NCI-H82 treated with DMSO at 0.1 percent for 48 hours (cell line): ENCODE results near the gene ARHGEF17.

Source experiments
- DNase-seq: peaks from one replicate; lab custom pipeline; 2025; ENCODE audit not compliant: unreplicated experiment; lab: John Stamatoyannopoulos, UW

ARHGEF17 gene

DNA sequence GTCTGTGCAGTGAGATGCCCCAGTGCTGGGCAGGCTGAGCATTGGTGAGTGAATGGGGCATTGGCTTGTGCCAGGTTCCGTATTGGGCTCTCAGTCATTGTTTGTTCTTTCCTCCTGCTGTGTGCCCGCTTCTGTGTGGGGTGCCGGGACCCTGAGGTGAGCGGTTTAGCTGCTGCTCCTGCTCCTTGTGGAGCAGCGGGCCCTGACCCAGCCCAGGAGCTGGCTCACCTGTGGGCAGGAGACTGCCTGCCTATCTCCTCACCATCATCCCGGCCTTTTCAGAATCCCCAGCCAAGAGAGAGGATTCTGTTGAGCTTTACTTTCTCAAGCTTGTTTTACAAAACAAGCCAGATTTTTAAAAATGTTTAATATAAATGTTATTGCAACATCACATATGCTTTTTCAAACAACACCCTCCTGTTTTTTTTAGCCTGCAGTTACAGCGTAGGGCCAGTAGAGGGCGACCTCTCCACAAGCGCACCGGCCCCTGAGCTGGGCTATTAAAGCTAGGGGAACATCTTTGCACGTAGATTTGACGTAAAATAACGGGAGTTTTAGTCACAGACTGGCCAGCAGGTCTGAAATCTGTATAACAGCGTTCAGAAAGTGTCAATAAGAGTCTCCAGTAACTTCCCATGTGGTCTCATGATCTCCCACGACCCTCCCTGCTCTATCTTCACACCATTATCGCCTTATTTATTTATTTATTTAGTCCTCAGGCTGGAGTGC is 43.0 kb downstream of the ARHGEF17 start:
- DNase-seq, result peak; percentile 13

DNA sequence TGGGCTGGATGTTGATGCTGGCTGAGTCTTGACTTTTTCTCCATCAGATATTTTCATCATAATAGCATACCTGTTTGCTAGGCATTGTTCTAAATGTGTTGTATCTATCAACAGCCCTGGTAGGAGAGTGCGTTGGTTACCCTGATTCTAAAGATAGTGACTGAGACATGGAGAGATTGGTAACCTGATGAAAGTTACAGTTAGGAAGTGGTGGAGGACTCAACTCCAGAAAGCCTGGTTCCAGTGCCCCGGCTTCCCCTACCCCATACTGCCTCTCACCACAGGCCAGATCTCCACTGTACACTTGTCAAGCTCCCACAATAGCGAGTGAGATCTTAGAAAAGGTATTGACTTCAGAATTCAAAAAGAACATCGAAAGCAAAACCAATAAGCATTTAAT is 45.3 kb downstream of the ARHGEF17 start:
- DNase-seq, result no peak

DNA sequence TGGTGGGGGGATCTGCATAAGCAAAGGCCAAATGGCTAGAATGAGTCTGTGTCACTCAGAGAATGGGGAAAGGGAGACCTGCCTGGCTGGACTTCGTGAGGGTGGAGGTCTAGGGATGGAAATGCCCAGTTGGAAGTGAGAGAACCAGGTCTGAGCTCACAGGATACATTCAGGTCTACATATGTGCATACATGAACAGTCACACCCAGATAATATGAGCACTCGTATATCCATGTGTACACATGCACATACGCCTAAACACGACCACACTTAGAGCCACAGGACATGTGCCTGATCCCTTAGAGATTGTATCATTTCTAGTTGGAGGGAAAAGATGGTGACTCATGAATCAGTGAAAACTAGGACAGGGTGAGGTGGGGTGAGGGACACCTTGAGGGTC is 47.0 kb downstream of the ARHGEF17 start:
- DNase-seq, result no peak

DNA sequence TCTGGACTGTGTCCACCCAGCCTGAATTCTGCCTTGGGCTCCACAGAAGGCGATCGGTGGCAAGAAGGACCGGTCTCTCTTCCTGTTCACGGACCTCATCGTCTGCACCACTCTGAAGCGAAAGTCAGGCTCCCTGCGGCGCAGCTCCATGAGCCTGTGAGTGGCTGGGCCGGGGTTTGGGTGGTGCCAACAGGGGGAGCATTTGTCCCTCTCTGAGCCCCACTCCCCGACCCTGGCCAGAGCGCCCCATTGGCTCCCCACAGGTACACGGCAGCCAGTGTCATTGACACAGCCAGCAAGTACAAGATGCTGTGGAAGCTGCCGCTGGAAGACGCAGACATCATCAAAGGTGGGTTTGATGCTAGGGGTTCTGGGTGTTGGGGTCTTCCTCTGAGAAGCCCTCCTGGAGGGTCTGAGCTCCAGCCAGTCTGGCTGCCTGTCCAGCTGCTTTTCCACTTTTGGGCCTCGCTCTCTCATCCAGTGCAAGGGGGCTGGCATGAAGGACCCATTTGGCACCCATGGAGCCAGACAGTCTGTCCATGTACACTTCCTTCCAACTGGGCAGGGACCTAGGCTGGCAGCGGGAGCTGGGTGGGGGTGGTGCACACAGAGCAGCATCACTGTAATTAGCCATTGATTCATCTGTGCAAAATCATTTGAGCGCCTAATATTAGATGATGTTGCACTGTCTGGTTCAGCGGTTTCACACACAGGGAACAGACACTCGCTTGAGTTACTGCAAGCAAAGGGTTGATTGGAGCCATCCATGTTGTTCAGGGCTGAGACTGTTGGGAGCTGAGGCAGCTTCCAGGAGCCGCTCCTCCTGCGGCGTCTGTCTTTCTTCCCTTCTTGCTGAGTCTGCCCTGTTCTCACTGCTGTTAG is 49.1 kb downstream of the ARHGEF17 start:
- no peak for DNase-seq

DNA sequence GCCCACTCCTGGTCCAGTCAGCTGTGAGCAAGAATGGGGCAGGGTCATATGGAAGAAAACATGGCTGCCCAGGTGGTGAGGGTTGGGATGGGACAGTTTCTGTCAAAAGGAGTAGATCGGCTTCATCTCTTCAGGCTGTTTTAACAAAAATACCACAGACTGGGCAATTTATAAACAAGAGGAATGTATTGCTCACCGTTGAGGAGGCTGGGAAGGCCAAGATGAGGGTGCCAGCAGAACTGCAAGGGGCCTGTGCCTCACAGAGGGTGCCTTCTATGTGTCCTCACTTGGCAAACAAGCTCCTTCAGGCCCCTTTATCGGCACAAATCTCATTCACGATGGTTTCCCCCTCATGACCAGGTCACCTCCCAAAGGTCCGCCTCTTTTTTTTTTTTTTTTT is 50.0 kb downstream of the ARHGEF17 start:
- no peak for DNase-seq

DNA sequence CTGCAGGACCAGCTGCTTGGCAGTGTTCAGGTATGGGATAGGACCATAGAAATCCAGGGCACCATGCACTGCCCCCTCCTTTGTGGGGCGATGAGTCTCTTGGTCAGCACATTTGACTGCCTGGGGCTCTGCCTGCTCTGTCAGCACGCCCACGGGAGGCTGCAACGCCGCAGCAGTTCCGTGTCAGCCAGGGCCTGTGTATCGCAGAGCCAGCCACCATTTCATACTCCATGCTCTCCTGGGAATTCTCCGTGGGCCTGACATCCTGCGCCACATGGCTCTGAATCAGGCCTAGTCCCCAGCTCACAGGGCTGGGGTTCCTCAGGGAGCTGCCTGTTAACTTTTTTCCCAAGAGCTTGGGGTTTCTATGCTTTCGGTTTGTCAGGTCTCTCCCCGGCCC is 51.3 kb downstream of the ARHGEF17 start:
- no peak for DNase-seq

DNA sequence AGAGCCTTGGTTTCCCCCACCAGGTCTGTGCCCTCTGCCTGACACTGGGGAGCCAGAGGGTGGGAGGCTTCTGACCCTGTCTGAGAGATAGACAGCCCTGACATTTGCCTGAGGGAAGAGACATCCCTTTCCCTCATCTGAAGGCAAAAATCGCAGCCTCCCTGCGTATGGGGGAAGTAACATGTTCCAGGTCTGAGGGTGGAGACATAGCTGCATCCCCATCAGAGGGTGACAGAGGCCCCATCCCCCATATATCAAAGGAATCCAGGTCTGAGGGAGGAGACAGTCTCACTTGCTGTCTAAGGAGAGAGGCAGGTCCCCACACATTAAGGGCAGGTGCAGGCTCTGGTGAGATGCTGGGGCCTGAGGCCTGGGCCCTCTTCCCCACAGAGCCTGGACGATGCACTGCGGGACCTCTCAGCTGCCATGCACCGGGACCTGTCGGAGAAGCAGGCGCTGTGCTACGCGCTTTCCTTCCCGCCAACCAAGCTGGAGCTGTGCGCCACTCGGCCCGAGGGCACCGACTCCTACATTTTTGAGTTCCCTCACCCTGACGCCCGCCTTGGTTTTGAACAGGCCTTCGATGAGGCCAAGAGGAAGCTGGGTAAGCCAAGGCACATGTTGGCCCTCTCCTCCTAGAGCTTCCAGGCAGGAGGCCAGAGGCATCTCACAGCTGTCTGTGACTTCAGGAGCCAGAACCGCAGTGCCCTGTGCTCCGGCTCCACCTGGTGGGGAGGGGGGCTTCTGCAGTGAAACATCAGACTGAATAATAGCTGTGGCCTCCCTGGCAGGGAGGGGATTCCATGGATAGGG is 52.1 kb downstream of the ARHGEF17 start:
- no peak for DNase-seq

DNA sequence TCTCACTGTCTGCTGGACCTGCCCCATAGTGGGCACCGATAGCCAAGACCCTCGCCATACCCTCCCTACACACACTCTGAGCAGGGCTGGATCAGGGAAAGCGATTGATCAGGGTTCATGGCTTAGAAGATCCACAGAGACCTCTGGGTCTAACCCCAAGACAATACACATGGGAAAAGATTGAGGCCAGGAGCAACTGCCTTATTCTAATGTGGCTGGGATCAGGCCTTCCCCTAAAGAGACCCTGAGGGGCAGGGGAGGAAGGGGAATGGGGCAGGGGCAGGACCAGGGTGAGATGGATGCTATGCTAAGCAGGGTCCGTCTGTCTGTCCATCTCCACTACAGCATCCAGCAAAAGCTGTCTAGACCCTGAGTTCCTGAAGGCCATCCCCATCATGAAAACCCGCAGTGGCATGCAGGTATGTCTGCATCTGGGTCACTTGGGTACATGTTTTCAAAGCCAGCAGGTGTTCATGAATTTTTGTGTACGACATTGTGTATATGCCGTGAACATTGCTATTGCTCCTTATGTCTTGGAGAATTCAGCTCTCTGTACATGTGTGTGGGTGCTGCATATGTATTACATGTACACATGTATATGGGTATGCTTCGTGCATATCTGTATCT is 52.8 kb downstream of the ARHGEF17 start:
- no peak for DNase-seq

DNA sequence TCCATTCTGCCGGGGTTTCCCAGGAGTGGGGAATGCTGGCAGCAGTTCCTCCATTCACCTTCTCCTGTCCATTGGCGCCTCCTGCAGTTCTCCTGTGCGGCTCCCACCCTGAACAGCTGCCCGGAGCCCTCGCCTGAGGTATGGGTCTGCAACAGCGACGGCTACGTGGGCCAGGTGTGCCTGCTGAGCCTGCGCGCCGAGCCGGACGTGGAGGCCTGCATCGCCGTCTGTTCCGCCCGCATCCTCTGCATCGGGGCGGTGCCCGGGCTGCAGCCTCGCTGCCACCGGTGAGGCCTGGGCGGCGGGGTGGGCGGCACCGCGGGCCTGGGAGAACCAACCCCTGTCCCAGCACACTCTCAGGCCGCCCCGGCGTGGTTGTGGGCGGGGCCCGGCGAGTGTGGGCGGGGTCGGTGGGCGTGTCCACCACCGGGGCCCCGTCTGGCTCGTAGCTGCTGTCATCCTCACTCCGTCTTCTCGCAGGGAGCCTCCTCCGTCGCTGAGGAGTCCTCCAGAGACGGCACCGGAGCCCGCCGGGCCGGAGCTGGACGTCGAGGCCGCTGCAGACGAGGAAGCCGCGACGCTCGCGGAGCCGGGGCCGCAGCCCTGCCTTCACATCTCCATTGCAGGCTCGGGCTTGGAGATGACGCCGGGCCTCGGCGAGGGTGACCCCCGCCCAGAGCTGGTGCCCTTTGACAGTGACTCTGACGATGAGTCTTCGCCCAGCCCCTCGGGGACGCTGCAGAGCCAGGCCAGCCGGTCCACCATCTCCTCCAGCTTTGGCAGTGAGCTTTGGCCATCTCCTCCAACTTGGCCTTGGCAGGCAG is 54.1 kb downstream of the ARHGEF17 start:
- DNase-seq, result no peak

DNA sequence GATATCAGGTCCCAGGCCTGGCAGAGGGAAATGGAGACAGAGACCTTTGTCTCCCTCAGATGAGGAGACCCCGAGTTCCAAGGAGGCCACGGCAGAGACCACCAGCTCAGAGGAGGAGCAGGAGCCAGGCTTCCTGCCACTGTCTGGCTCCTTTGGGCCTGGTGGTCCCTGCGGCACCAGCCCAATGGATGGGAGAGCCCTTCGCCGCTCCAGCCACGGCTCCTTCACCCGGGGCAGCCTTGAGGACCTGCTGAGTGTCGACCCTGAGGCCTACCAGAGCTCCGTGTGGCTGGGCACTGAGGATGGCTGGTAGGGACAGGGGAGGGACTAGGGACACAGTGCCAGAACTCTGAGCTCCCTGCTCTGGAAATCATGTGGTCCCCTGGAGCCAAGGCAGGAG is 55.1 kb downstream of the ARHGEF17 start:
- no peak for DNase-seq

DNA sequence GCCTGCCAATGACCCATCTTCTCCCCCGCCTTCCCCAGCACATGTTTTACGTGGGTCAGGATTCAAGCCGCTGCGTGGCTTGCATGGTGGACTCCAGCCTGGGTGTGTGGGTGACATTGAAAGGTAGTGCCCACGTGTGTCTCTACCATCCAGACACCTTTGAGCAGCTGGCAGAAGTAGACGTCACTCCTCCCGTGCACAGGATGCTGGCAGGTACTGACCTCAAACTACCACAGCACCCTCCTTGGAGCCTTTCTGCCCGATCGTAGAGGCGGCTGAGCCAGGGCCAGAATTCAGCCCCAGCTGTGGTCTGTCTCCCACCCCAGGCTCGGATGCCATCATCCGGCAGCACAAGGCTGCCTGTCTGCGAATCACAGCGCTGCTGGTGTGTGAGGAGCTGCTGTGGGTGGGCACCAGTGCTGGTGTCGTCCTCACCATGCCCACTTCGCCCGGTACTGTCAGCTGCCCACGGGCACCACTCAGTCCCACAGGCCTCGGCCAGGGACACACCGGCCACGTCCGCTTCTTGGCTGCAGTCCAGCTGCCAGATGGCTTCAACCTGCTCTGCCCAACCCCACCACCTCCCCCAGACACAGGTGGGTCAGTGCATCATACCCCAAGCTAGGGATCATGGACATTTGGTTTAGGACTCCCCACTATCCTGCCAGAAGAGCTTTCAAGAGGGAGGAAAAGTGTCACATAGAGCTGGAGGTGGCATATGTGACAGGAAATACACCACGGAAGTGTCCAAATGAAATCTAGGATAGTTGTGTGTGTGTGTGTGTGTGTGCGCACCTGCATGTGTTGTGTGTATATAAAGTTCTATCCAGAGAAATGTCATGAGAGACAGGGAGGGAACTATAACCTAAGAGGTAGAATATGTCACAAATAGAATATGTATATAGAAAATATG is 57.5 kb downstream of the ARHGEF17 start:
- no peak for DNase-seq

DNA sequence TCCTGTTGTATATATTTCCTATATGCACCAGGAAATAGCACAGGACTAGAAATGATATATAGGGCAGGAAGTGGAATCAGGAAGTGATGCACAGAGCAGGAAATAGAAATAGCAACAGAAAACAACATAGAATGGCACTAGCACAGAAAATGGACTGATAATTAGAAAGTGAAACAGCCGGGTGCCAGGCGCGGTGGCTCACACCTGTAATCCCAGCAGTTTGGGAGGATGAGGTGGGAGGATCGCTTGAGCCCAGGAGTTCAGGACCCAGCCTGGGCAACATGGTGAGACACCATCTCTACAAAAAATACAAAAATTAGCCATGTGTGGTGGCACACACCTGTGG is 58.2 kb downstream of the ARHGEF17 start:
- no peak for DNase-seq

DNA sequence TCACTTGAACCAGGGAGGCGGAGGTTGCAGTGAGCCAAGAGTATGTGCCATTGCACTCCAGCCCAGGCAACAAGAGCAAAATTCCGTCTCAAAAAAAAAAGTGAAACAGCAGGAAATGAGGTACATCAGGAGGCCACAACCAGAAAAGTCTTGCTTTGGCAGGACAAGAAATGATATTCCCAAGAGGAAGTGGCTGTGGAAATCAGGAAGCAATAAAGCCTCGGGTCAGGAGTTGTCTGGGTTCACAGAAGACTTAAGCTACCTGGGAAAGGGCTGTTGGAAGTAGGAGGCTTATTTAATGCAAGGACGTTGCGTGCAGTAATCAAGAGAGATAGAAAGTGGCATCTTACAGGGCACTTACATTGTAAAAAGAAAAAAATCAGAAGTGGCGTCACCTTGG is 58.9 kb downstream of the ARHGEF17 start:
- no peak for DNase-seq

DNA sequence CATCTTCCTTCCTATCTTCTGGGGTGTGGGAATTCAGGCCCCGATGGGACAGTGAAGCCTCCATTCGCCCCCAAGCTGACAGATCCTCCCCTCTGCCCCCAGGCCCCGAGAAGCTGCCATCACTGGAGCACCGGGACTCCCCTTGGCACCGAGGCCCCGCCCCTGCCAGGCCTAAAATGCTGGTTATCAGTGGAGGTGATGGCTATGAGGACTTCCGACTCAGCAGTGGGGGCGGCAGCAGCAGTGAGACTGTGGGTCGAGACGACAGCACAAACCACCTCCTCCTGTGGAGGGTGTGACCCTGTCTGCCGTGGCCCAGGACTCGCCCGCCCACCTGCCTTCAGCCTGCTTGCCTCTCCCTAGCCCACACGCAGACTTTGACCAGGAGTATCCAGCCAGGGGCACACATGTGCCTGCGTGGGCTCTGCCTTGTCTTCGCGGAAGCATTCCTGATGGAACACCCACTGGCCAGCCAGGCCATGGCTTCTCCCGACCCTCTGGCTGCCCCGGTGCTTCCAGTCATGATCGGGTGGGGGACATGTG is 59.5 kb downstream of the ARHGEF17 start:
- DNase-seq, result no peak

DNA sequence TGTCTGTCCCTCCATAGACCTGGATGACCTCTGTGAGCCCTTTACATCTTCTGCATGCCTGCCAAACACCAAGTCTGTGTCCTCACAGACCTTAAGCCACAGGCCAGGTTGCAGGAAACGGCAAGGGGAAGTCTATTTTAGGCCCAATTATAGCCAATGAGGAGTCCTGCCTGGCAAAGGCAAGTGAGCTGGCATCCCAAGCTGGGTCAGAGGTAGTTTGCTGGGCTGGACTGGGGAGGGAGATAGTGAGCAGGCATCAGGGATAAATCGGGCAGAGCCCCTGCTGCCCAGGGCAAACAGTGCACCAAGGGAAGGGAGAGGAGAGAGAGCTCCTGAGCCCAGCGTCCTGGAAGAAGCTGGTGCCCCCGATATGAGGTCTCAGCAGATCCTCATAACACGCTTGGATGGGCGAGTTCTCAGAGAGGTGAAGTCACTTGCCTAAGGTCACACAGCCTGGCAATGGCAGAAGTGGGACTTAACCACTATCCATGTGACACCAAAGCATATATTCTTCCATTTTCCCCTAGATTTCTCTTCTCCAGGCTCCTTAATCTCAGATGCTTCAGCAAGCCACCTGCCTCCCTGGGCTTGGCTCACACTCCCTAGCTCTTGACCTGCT is 64.4 kb downstream of the ARHGEF17 start:
- DNase-seq, result no peak

DNA sequence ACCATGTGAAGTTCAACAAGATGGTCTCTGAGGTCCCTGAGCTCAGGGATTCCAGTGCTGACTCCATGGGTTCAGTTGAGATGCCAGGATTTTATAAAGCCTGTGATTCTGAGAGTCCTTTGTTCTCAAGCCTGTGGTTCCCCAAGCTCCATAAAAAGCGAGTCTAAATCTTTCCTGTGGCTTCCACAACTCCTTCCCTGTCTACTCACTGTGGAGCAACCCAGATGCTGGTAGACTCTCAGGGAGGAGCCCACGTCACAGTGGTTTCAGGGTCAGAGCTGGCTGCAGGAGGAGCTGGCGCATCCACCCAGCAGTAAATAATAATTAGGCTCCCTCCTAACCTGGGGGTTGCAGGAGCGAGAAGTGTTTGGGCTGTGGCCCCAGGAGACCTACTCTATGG is 66.1 kb downstream of the ARHGEF17 start:
- no peak for DNase-seq

DNA sequence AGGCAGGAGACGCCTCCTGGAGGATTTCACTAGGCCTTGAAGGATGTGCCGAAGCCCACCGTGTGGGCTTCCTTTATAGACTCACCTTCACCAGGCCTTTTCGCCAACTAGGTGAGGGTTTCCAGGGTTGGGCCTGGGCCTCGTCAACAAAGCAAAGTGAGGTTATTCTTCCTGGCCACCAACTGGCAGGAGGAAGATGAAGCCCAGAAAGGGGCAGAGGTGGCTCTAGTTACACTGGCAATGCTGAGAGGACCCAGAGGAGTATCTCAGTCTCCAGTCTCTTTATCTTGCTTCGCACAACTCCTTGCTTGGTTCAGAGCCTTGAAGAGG is 67.7 kb downstream of the ARHGEF17 start:
- DNase-seq, result no peak

DNA sequence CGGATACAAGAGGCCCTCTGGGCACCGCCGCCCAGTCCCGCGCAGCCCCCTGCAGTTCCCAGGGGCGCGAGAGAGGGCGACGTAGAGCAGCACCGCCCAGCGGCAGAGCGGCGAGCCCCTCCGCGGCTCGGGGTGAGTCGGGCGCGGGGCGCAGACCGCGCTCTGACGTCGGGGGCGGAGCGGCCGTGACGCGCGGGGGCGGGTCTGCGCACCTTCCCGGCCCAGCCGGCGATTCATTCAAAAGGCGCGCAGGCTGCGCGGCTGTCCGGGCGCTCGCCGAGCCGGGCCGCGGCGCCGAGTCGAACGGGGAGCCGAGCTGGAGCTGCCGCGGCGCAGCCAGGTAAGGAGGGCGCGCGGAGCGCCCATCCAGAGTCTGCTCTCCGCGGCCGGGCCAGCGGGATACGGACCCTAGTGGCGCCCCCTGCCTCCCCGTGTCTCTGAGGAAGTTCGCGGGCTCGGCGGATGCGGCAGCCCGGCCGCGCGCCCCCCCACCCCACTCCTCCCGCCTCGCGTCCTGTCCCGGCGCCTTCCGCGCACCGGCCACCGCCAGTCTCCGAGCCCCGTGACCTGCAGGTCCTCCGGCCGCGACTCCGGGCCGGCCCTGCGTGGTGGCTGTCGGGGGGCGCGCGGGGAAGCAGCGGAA is 68.2 kb downstream of the ARHGEF17 start, which contains the start of gene RELT:
TSS of gene RELT (plus strand) at position 240 of the 643 bp plus-strand sequence. CDS start 12,738 bp downstream, outside the sequence.
- DNase-seq, result peak; percentile 43
